Astrocyte (in vitro differentiated cells and primary cell): ENCODE data around the gene NPC1L1.

Source experiments
- EZH2 ChIP-seq: IDR thresholded peaks from 2 replicates; pipeline ENCODE4 v1.6.1; 2012; ENCODE audit warnings: mild to moderate bottlenecking, low read length, inconsistent platforms; ENCODE audit not compliant: insufficient read depth
- TF ChIP-seq, protein P1 (sequence below): IDR thresholded peaks from 2 replicates; pipeline ENCODE4 v1.5.1; 2011; ENCODE audit warnings: low read depth, mild to moderate bottlenecking, inconsistent platforms, low read length, moderate library complexity; ENCODE audit not compliant: insufficient read depth

GRCh38 chr7:44533301-44534055 is 7.7 kb downstream of the NPC1L1 start:
- TF ChIP-seq, protein P1, sequence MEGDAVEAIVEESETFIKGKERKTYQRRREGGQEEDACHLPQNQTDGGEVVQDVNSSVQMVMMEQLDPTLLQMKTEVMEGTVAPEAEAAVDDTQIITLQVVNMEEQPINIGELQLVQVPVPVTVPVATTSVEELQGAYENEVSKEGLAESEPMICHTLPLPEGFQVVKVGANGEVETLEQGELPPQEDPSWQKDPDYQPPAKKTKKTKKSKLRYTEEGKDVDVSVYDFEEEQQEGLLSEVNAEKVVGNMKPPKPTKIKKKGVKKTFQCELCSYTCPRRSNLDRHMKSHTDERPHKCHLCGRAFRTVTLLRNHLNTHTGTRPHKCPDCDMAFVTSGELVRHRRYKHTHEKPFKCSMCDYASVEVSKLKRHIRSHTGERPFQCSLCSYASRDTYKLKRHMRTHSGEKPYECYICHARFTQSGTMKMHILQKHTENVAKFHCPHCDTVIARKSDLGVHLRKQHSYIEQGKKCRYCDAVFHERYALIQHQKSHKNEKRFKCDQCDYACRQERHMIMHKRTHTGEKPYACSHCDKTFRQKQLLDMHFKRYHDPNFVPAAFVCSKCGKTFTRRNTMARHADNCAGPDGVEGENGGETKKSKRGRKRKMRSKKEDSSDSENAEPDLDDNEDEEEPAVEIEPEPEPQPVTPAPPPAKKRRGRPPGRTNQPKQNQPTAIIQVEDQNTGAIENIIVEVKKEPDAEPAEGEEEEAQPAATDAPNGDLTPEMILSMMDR, result no peak
- TF ChIP-seq EZH2, result no peak
